ENCODE results near the gene ZSWIM3. TPM values are rescaled to one million over a fixed set of nuclear protein-coding genes. Genes with fewer than 3 reads are reported as not detected.

Gene ZSWIM3
- total RNA-seq, 6 experiments from 2014 or later: 1.7 to 2.7 (median 1.9) TPM

GRCh38 chr20:45908084-45908483, 50.7 kb downstream of the ZSWIM3 start:
- H3K4me1 ChIP-seq: peaks cover 0 to 2% (median 0%) of the 10 kb centered on the region in 4 donors
- no CpG with 5 or more reads among the region's 2 CpGs for WGBS (ENCODE audit: insufficient coverage, low coverage, low lambda C conversion rate, missing lambda C conversion rate)
- no peak overlapping the region for H3K4me3 ChIP-seq
- ATAC-seq (no peak), DNase-seq (no peak)
- no peak overlapping the region for H3K27ac ChIP-seq
- TF ChIP-seq CTCF (IDR thresholded peaks at IDR 0.05) (no peak), POLR2A (IDR thresholded peaks at IDR 0.05) (no peak)
- no peaks in the 10 kb centered on the region for H3K36me3 ChIP-seq
- H3K27me3 ChIP-seq: no peaks in the 10 kb centered on the region
- intact Hi-C loops (cut with DNase I): no loop called here
- no peaks in the 10 kb centered on the region for H3K9me3 ChIP-seq

- no peak for ATAC-seq
- H3K9me3 ChIP-seq: no peaks in the 10 kb centered on the region
- H3K4me3 ChIP-seq: no peak overlapping the region
- WGBS (ENCODE audit: insufficient coverage, low coverage, low lambda C conversion rate, missing lambda C conversion rate): 36% methylated on average over 2 of the region's 12 CpGs
- no peaks in the 10 kb centered on the region for H3K27me3 ChIP-seq
- H3K27ac ChIP-seq: no peak overlapping the region
- H3K4me1 ChIP-seq: peaks cover 0 to 2% (median 0%) of the 10 kb centered on the region in 4 donors
- no peak for DNase-seq
- H3K36me3 ChIP-seq: no peaks in the 10 kb centered on the region
- TF ChIP-seq CTCF (IDR thresholded peaks at IDR 0.05): no peak
- no peak for TF ChIP-seq POLR2A (IDR thresholded peaks at IDR 0.05)
- intact Hi-C loops (cut with DNase I): no loop called here
Measured at GRCh38 chr20:45909336-45909808, 52.0 kb downstream of the ZSWIM3 start.

GRCh38 chr20:45909817-45910669, 52.6 kb downstream of the ZSWIM3 start:
- intact Hi-C loops (cut with DNase I): no loop called here
- no peak for DNase-seq
- Histone ChIP-seq H3K4me1 (peaks cover 0 to 2% (median 0%) of the 10 kb centered on the region in 4 donors), H3K9me3 (no peaks in the 10 kb centered on the region), H3K27me3 (no peaks in the 10 kb centered on the region), H3K27ac (no peak overlapping the region), H3K36me3 (no peaks in the 10 kb centered on the region), H3K4me3 (no peak overlapping the region)
- TF ChIP-seq POLR2A (IDR thresholded peaks at IDR 0.05) (no peak), CTCF (IDR thresholded peaks at IDR 0.05) (no peak)
- WGBS (ENCODE audit: insufficient coverage, low coverage, low lambda C conversion rate, missing lambda C conversion rate): 63% methylated on average over 12 of the region's 22 CpGs
- ATAC-seq: no peak

- Histone ChIP-seq H3K9me3 (no peaks in the 10 kb centered on the region), H3K27ac (peak overlapping the region; percentile 47 to 69 (median 65)), H3K4me3 (peak overlapping the region; percentile 20 to 46 (median 22)), H3K27me3 (no peaks in the 10 kb centered on the region), H3K4me1 (peaks cover 0 to 2% (median 0%) of the 10 kb centered on the region in 4 donors), H3K36me3 (no peaks in the 10 kb centered on the region)
- peak; percentile 89 to 93 (median 93) for DNase-seq
- peak; percentile 80 to 84 (median 83) for ATAC-seq
- intact Hi-C loops (cut with DNase I): no loop called here
- TF ChIP-seq POLR2A (IDR thresholded peaks at IDR 0.05) (peak; percentile 32), CTCF (IDR thresholded peaks at IDR 0.05) (no peak)
- 18% methylated on average over 25 of the region's 43 CpGs for WGBS (ENCODE audit: insufficient coverage, low coverage, low lambda C conversion rate, missing lambda C conversion rate)
Measured at GRCh38 chr20:45910670-45911485, 53.5 kb downstream of the ZSWIM3 start.

All from right lobe of liver (tissue), 6 donors.